Activated CD8-positive, alpha-beta T cell treated with anti-CD3 and anti-CD28 coated beads for 36 hours (primary cell): ENCODE data around the gene FOXN3. TPM values are rescaled to one million over a fixed set of nuclear protein-coding genes. Genes with fewer than 3 reads are reported as not detected.

Source experiments
- ATAC-seq: fragments of 200-7000 bp; cut with Tn5 transposase; one replicate; pipeline ENCODE4 v1.10.0; 2021; ENCODE audit warnings: mild to moderate bottlenecking, moderate library complexity
- CTCF ChIA-PET: fragments of 350-600 bp; sonication (Branson Sonifier 250); formaldehyde crosslinking; loops from one replicate; lab custom pipeline; 2021; ENCODE audit warnings: antibody characterized with exemption; lab: Charles Lee
- POLR2A ChIA-PET: fragments of 350-600 bp; sonication (Branson Sonifier 250); formaldehyde crosslinking; loops from one replicate; lab custom pipeline; 2021; ENCODE audit warnings: antibody characterized with exemption; lab: Charles Lee
- DNase-seq: peaks from one replicate; pipeline ENCODE4 v3.0.0-alpha.2; 2020
- H3K27ac Mint-ChIP-seq: one replicate; pipeline ENCODE4 v1.8.0; 2021; ENCODE audit warnings: mild to moderate bottlenecking, mixed read lengths
- H3K27me3 Mint-ChIP-seq: one replicate; pipeline ENCODE4 v1.8.0; 2021; ENCODE audit warnings: mixed read lengths
- H3K36me3 Mint-ChIP-seq: one replicate; pipeline ENCODE4 v1.8.0; 2021; ENCODE audit warnings: low read depth, mixed read lengths
- H3K4me1 Mint-ChIP-seq: one replicate; pipeline ENCODE4 v1.8.0; 2021; ENCODE audit warnings: low read depth, mixed read lengths
- H3K4me3 Mint-ChIP-seq: one replicate; pipeline ENCODE4 v1.8.0; 2021; ENCODE audit warnings: mild to moderate bottlenecking, moderate library complexity, mixed read lengths
- H3K9me3 Mint-ChIP-seq: one replicate; pipeline ENCODE4 v1.8.0; 2021; ENCODE audit warnings: mixed read lengths
- intact Hi-C: fragments of 100-400 bp; cut with micrococcal nuclease; formaldehyde crosslinking; loops from one replicate; pipeline ENCODE4 v1.10.0; 2022
- total RNA-seq, 2 experiments: library from RNA; stranded (reverse); gene quantifications; one replicate each; pipeline ENCODE4 v1.2.3, GENCODE V29; 2021
- TF ChIP-seq, protein P1 (sequence below): fragments of 200-600 bp; IDR thresholded peaks from one replicate; pipeline ENCODE4 v1.8.0; 2022; ENCODE audit warnings: antibody characterized with exemption, mild to moderate bottlenecking

FOXN3 gene
- total RNA-seq, 2 experiments from 2014 or later: 83.4 to 85.0 TPM

DNA sequence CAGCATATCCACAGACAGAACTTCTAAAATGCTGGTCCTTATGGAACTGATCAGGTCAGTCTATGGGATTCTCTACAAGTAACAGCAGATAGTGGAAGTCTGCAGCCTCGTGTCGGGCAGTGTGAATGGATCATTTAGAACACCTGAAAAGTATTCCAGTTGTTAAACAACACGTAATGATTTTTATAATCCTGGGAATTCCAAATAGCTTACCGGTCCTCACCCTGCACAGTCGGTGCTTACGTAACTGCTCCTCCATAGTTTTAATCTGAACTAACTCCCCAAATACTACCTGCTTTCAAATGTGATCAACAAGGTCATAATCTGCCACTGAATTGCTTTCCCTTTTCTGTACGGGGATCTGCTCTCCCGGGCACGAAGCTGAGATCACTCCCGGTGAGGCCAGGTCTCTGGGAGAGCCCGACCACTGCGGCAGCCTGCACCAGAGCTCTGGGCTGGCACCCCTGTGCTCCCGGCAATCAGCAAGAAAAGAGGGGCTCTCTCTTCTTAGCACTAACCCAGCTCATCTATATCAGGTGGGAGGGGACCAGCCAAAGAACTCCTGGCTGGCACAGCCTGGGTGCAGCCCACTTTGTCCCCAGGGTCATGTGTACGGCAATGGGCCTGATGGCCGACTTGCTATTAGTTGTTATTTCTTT is 157.0 kb downstream of the FOXN3 start:
- intact Hi-C loops: no loop called here
- Mint-ChIP-seq H3K27ac (peak overlapping the region; percentile 10), H3K36me3 (peaks cover 51% of the 10 kb centered on the region), H3K27me3 (no peaks in the 10 kb centered on the region), H3K9me3 (peaks cover 4% of the 10 kb centered on the region), H3K4me1 (peaks cover 51% of the 10 kb centered on the region), H3K4me3 (no peak overlapping the region)
- DNase-seq (no peak), ATAC-seq (no peak)
- POLR2A ChIA-PET: interaction anchor here (0.9 to 1.7 kb wide), 2 partner anchors 15 to 105 kb away, joined by 3 to 6 read pairs; no protein-coding TSS in a partner anchor
- CTCF ChIA-PET: no interaction called here
- TF ChIP-seq, protein P1, sequence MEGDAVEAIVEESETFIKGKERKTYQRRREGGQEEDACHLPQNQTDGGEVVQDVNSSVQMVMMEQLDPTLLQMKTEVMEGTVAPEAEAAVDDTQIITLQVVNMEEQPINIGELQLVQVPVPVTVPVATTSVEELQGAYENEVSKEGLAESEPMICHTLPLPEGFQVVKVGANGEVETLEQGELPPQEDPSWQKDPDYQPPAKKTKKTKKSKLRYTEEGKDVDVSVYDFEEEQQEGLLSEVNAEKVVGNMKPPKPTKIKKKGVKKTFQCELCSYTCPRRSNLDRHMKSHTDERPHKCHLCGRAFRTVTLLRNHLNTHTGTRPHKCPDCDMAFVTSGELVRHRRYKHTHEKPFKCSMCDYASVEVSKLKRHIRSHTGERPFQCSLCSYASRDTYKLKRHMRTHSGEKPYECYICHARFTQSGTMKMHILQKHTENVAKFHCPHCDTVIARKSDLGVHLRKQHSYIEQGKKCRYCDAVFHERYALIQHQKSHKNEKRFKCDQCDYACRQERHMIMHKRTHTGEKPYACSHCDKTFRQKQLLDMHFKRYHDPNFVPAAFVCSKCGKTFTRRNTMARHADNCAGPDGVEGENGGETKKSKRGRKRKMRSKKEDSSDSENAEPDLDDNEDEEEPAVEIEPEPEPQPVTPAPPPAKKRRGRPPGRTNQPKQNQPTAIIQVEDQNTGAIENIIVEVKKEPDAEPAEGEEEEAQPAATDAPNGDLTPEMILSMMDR: no peak

DNA sequence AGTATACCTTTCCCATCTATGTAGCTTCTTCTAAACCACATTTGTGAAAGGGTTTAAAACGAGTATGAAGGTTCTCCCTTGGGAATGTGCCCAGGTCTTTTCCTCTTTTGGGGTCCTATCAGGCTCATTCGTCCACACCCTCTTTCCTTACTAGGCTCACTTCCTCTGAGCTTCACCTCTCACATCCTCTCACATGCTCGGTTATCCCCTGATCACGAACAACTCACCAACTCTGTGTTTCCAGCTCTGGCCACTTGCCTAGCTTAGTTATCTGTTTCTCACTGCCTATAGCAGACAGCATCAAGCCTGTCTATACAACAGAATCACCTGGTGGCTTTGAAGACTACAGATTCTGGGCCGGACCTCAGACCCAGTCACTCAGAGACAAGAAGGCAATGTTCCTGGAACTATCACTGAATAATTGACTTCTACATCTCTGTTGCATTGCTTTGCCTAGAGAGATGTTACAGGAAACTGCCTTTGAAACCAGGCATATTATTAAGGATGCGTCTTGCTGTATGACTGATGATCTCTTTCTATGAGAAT is 158.2 kb downstream of the FOXN3 start:
- no peak for DNase-seq
- peak; percentile 70 for ATAC-seq
- ChIA-PET POLR2A (no interaction called here), CTCF (interaction anchor here (0.7 to 1.0 kb wide), 2 partner anchors 10 to 43 kb away, joined by 3 to 4 read pairs; no protein-coding TSS in a partner anchor)
- H3K36me3 Mint-ChIP-seq: peaks cover 53% of the 10 kb centered on the region
- H3K27ac Mint-ChIP-seq: peak overlapping the region; percentile 52
- no peak overlapping the region for H3K4me3 Mint-ChIP-seq
- H3K4me1 Mint-ChIP-seq: peaks cover 44% of the 10 kb centered on the region
- H3K27me3 Mint-ChIP-seq: no peaks in the 10 kb centered on the region
- intact Hi-C loops: no loop called here
- TF ChIP-seq, protein P1: no peak
- H3K9me3 Mint-ChIP-seq: peaks cover 2% of the 10 kb centered on the region

DNA sequence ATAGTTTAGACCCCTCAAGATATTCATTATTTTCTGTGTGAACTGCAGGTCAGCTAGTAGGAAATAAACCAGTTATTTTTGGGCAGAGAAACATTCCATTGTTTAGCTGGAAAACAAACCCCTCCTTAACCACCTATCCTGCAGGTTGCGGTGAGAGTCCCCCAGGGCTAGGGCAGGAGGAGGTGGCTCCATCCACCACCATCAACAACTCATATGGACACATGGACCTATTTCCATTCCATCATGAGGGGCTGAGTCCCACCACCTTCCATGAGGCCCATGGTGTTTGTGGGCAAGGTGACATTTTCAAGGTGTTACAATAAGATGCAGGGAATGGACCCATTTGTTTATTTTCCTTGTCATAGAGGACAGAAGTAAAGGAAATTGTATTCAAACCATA is 160.1 kb downstream of the FOXN3 start:
- ChIA-PET CTCF (no interaction called here), POLR2A (no interaction called here)
- Mint-ChIP-seq H3K36me3 (peaks cover 59% of the 10 kb centered on the region), H3K9me3 (peaks cover 3% of the 10 kb centered on the region), H3K27me3 (no peaks in the 10 kb centered on the region), H3K27ac (peak overlapping the region; percentile 17), H3K4me1 (peaks cover 48% of the 10 kb centered on the region), H3K4me3 (no peak overlapping the region)
- ATAC-seq (no peak), DNase-seq (no peak)
- intact Hi-C loops: no loop called here
- TF ChIP-seq, protein P1: no peak

DNA sequence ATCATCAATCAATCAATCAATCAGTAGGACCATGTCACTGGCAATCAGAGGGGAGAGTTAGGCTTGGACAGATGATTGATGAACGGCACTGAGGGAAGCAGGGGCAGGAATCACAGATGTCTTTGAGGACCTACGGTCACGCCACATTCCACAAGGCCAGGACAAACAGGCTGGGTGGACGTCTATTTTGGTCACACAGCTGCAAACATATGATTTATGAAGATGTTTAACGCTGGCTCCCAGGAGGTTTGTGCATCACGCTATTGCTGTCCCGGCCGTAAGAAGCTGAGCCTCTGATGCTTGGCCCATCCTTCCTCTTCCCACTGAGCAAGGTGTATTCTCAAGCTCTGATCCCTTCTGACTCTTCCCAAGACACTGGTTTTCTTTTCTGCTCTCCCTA is 160.8 kb downstream of the FOXN3 start:
- no peak for ATAC-seq
- CTCF ChIA-PET: no interaction called here
- Mint-ChIP-seq H3K27me3 (no peaks in the 10 kb centered on the region), H3K9me3 (peaks cover 4% of the 10 kb centered on the region), H3K27ac (peak overlapping the region; percentile 17), H3K4me1 (peaks cover 52% of the 10 kb centered on the region), H3K36me3 (peaks cover 63% of the 10 kb centered on the region), H3K4me3 (no peak overlapping the region)
- no peak for DNase-seq
- POLR2A ChIA-PET: no interaction called here
- TF ChIP-seq, protein P1: no peak
- intact Hi-C loops: no loop called here

DNA sequence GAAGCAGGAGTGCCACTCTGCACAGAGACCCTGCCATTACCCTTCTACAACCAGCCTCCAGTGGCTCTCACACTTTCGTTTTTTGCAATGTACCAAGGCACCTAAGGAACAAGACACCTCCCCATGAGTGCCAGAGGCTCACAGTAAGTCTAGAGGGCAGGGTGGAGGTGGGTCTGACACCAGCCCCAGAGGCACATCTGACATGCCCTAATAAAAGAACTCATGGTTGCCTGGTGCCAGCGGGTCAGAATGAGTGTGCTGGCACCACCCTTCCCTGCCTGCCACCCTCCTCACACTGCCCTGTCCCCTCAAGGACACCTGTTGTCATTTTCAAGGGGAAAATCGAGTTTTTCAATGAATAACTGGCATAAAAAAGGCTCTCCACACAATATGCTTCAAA is 161.2 kb downstream of the FOXN3 start:
- Mint-ChIP-seq H3K27me3 (no peaks in the 10 kb centered on the region), H3K9me3 (peaks cover 8% of the 10 kb centered on the region), H3K4me1 (peaks cover 56% of the 10 kb centered on the region), H3K27ac (no peak overlapping the region), H3K4me3 (no peak overlapping the region), H3K36me3 (peaks cover 67% of the 10 kb centered on the region)
- intact Hi-C loops: no loop called here
- CTCF ChIA-PET: no interaction called here
- POLR2A ChIA-PET: no interaction called here
- TF ChIP-seq, protein P1: no peak
- no peak for DNase-seq
- ATAC-seq: no peak
